Stimulated activated CD4-positive, alpha-beta T cell treated with anti-CD3 and anti-CD28 coated beads, Interleukin-12 subunit alpha, Interleukin-12 subunit beta, amount 100 ng/mL, for 4 hours (primary cell): ENCODE results near the gene TAAR2.
"Not testable (repeated sequence)": the region's sequence is repeated elsewhere in the genome, so short reads cannot be mapped to it uniquely, and the experiment has no call there.

Experiments used
- DNase-seq: peaks from one replicate; pipeline ENCODE4 v3.0.0-alpha.2; 2020

Gene TAAR2

GRCh38 chr6:132624175-132624574 is at the start of gene TAAR2:
Gene TAAR2, minus strand, starts transcription at chr6:132624275. Its CDS starts 0 bp downstream, at chr6:132624275.
- DNase-seq, result no peak

DNA sequence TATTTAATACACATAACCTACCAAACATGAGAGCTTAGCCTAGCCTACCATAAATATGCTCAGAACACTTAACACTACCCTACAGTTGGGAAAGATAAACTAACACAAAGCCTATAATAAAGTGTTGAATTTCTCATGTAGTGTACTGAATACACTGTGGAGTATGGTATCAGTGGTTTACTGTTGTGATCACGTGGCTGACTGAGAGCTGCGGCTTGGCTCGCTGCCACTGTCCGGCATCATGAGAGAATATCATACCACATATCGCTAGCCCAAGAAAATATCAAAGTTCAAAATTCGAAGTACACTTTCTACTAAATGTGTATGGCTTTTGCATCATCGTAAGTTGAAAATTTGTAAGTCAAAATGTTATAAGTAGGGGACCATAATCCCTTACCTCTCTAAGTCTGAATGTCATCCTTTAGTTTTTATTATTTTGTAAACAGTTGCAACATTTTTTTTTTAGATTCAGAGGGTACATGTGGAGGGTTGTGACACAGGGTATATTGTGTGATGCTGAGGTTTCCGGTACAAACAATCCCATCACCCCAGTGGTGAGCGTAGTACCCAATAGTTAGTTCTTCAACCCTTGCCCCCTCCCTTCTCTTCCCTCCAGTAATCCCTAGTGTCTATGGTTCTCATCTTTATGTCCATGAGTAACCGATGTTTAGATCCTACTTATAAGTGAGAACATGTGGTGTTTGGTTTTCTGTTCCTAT is 49.5 kb upstream of the TAAR2 start:
- DNase-seq, result no peak

DNA sequence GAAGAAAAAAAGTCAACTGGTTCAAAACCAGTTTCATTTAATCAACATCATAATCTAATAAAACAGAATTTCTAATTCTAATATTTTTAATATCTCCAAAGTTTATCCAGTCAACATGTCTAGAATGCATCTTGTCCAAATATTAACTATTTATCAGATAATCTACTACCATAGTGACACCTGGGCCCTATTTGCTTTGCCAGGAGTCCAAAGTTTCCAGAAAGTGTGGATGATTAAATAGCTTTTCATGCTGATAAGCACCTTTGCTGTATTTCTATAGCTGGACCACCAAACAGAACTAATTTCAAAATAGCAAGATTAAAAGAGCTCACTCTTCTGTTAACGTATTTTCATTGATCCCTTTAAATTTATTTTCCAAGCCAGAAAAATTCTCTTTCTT is 47.2 kb upstream of the TAAR2 start:
- DNase-seq, result no peak

DNA sequence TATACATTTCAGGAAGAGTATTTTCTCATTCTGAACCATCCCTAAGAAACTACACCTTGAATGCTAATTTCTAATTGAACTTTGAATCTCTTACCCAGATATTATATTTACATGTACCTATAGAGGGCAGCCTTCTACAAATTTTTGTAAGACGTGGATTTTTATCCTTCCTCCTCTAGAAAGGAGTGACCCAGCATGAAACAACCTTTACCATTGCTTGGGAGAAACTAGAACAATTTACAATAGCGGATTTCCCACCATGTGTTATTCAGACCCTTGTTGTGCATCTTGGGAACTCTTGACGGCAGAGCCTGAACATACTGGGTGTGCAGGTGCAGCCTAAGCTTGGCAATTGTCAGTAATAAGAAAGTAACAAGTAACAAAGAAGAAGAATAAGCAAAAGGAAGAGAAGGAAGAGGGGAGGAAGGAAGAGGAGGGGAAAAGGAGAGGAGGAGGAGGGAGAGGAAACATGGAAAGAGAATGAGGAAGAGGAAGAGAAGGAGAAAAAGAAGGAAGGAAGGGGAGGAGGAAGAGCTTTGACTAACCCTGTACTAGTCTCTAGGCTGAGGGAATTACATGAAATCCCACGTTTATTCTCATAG is 45.7 kb upstream of the TAAR2 start:
- DNase-seq, result no peak

- DNase-seq, result no peak
Measured at GRCh38 chr6:132666118-132666517, 42.0 kb upstream of the TAAR2 start.

DNA sequence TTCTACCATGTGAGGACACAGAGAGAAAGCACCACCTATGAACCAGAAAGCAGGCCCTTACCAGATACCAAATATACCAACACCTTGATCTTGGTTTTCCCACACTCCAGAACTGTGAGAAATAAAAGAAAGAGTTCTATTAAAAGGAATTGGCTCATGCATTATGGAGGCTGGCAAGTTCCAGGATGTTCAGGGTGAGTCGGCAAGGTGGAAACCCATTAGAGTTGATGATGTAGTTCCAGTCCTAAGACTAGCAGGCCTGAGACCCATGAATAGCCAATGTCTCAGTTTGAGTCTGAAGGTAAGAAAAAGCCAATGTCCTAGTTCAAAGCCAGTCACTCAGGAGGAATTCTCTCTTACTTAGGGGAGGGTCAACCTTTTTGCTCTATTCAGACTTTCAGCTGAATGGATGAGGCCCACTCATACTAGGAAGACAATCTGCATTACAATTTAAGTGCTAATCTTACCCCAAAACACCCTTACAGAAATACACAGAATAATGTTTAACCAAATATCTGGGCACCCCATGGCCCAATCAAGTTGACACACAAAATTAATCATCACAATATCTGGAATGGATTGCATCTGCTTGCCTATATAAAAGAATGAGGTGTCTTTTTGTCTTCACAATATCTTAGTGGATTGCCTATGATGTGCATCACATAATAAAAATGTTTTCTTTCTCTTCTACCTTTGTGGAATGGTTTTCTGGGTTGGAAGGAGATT is 40.4 kb upstream of the TAAR2 start:
- no peak for DNase-seq

DNA sequence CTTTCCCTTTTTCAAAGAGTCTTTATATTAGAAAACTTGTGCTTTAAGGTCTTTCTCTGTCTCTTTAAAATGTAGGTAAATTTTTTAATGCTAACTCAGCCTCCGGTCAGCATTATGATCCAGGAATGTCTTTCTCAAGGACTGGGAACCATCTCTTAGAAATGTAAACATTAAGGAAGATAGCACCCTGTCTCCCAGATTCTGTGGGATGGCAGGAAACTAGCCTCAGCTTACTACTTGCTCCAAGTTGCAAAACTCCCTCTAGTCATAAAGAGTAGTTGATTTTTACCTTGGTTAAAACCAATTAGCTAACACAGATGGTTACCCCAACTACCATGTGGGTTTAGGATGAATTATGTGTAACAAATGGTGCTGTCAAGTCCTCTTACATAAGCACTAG is 39.6 kb upstream of the TAAR2 start:
- DNase-seq, result no peak

- no peak for DNase-seq
Measured at GRCh38 chr6:132661906-132662305, 37.8 kb upstream of the TAAR2 start.

DNA sequence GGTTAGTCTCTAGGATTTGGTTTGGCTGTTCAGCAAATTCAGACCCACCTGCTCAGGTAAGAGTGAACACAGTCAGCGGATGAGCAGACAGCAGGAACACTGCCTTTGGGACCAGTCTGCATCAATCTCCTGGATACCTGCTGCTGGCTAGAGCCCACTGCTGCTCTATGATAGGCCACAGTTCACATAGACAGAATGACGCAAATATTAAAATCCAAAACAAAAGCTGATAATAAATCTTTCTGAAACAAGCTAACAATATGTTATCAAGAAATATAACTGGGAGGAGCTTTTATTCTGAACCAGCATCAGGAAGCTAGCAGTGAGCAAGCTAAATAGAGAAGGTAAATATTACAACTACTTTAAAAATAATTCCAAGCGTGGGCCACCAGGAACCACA is 35.0 kb upstream of the TAAR2 start, which contains the start of gene TAAR1:
TAAR1 (minus strand) TSS at position 101 of the 400 bp plus-strand sequence. CDS start 13,179 bp downstream, outside the sequence.
- DNase-seq, result no peak

- no peak for DNase-seq
Measured at GRCh38 chr6:132651062-132651461, 27.0 kb upstream of the TAAR2 start.

DNA sequence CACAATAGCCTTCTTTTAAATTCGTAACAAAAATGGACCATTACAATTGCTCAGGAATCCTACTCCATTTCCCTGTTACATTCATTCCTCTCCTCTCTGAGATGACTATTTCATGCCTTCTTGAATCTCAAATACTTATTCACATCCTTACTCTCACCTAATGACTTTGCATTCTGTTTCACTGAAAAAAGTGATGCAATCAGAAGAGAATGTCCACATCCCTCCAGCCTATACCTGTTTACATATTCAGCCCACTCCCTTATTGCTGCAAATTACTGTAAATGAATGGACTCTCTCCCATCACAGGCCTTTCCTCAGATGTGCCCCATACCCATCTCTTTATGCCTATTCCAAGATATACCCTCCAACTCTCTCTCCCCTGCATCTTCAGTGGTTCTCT is 26.4 kb upstream of the TAAR2 start:
- DNase-seq, result no peak

GRCh38 chr6:132648828-132649227 is 24.8 kb upstream of the TAAR2 start:
- no peak for DNase-seq

DNA sequence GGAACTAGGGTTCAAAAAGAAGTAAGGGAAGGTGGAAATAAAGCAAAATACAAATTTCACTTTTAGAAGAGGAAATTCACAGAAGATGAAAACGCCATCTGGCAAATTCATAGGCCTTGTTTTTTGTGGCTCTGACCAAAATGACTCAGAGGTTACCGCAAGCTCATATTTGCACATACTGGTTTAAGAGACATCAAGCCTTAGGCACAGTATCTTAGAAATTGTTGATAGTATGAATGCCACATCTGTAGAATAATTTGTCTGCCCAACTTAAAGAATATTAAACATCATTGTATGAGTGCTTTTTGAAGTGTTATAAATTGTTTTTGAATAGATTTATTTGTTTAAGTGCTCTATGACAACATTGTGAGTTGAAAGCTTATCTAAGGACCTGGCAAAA is 24.3 kb upstream of the TAAR2 start:
- DNase-seq, result no peak

DNA sequence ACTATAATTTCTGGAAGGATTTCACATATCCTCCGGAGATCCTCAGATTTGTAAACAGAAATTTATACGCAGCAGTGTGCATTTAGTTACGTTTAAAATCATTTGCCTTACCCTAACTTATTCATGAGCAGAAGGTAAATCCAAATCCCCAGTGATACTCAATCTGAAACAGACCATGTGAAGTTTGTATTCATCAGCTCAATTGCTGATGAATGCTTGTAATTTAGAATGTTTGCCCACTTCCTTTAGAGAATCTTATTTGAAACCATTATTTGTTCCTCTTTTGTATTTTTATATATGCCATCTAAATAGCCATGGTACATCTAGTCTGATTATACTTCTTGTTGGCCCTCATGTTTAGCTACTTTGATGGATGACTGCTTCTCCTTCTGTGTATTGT is 19.5 kb upstream of the TAAR2 start:
- no peak for DNase-seq

- not testable (repeated sequence) for DNase-seq
Measured at GRCh38 chr6:132637135-132637534, 13.1 kb upstream of the TAAR2 start.

DNA sequence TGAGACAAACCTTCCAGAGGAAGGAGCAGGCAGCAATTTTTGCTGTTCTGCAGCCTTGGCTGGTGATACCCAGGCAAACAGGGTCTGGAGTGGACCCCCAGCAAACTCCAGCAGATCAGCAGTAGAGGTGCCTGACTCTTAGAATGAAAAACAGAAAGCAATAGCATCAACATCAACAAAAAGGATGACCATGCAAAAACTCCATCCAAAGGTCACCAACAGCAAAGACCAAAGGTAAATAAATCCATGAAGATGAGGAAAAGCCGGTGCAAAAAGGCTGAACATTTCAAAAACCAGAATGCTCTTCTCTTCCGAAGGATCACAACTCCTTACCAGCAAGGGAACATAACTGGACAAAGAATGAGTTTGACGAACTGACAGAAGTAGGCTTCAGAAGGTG is 11.8 kb upstream of the TAAR2 start:
- DNase-seq, result not testable (repeated sequence)

DNA sequence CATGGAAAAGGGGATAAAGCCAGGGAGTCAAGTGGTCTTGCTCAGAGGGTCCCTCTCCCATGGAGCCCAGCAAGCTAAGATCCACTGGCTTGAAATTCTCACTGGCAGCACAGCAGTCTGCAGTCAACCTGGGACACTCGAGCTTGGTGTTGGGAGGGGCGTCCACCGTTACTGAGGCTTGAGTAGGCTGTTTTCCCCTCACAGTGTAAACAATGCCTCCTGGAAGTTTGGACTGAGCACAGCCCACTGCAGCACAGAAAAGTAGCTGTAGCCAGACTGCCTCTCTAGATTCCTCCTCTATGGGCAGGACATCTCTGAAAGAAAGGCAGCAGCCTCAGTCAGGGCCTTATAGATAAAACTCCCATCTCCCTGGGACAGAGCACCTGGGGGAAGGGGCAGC is 11.2 kb upstream of the TAAR2 start:
- not testable (repeated sequence) for DNase-seq

- no peak for DNase-seq
Measured at GRCh38 chr6:132634796-132635195, 10.7 kb upstream of the TAAR2 start.

DNA sequence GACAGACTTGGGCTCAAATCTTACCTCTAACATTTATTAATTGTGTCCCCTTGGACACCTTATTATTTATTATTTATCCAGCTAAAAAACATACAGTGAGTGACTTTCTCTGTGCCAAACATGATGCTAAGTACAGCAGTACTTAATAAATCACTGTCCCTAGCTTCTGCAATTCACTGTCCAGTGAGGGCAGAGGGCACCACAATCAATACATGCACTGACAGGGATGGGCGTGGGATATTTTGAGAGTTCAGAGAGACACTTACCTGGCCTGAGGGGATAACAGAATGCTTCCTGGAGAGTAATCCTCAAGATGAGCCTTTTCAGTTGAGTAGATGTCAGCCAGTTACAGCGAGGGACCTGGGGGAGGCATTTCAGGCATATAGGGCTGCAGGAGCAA is 9.3 kb upstream of the TAAR2 start:
- no peak for DNase-seq

GRCh38 chr6:132623106-132623845 is 799 bp downstream of the TAAR2 start:
- DNase-seq, result no peak

DNA sequence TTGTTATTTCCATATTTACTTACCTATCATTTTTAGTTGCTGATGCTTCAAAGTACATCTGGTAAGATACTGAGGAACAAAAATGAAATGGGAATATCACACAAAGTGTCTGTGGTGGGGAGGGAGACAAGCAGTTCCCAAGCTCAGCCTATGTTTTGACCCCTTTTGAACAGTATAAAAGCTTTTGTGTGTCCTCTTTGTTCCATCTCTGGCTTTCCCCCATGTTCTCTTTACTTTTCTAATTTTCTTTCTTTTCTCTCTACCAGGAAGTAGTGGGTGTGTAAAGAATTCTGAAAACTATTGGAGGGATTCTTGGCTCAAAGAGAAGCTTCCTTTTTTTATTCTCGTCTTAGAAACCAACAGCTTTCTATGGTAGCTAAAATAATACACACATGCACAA is 7.4 kb downstream of the TAAR2 start:
- DNase-seq, result no peak

GRCh38 chr6:132614554-132614953 is 9.5 kb downstream of the TAAR2 start:
- DNase-seq, result no peak

GRCh38 chr6:132612449-132613108 is 11.5 kb downstream of the TAAR2 start:
- DNase-seq, result no peak
